ENCODE measurements around the gene ORAI2.
A peak's percentile ranks its signal among the peaks of the same experiment; 100 is the strongest.

ORAI2 gene

GRCh38 chr7:102433219-102434038, at the start of gene ORAI2:
Gene ORAI2 (plus strand): TSS chr7:102433575. CDS start chr7:102438957, 5,382 bp downstream.
- Histone ChIP-seq H3K4me1 (peaks cover 82% of the 10 kb centered on the region), H3K9me3 (no peaks in the 10 kb centered on the region), H4K20me1 (no peaks in the 10 kb centered on the region; the same call in 1 of the 2 replicates), H3K36me3 (peaks cover 32% of the 10 kb centered on the region), H3K4me2 (peak within 1 kb of the TSS; percentile 96), H3K27me3 (no peaks in the 10 kb centered on the region), H3K27ac (peak within 1 kb of the TSS; percentile 98), H3K4me3 (peak within 1 kb of the TSS; percentile 97), H3K9ac (peak within 1 kb of the TSS; percentile 95)
- no peak for TF ChIP-seq Cebpa-rat (IDR thresholded peaks at IDR 0.05)

DNA sequence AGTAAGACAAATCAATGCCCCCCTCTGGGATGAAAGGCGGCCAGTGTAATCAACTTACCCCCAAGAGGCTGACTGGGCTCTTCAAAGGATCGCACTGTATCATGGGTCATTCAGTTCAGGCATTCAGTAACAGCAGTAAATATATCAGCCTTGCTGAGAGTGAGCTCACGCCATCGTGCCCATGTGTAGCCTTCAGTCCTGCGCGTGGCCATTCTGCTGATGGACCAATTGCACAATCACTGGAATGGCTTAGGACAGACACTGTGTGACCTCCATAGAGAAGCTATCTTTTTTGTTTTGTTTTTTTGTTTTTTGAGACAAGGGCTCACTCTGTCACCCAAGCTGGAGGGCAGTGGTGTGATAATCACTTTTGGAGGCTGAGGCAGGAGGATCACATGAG, 46.3 kb upstream of the ORAI2 start:
- no peak for TF ChIP-seq Cebpa-rat (IDR thresholded peaks at IDR 0.05)
- Histone ChIP-seq H3K36me3 (peaks cover 70% of the 10 kb centered on the region), H3K4me2 (no peak overlapping the region)

DNA sequence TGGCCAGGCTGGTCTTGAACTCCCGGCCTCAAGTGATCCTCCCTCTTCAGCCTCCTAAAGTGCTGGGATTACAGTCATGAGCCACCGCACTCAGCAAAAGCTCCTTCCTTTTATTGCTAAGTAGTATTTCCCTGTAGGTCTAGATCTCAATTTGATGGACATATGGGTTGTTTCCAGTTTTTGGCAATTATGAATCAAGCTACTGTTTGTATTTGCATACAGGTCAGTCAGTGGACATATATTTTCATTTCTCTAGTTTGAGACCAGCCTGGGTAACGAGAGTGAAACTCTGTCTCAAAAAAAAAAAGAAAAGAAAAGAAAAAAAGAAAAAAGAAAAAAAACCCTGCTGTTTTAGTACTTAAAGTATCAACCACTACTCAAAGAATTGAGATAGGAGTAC, 43.6 kb upstream of the ORAI2 start:
- Histone ChIP-seq H3K4me2 (no peak overlapping the region), H4K20me1 (peaks cover 28% of the 10 kb centered on the region), H3K27ac (no peak overlapping the region), H3K4me3 (no peak overlapping the region), H3K9ac (no peak overlapping the region), H3K36me3 (peaks cover 76% of the 10 kb centered on the region), H3K27me3 (no peaks in the 10 kb centered on the region), H3K9me3 (no peaks in the 10 kb centered on the region), H3K4me1 (peaks cover 1% of the 10 kb centered on the region)
- TF ChIP-seq Cebpa-rat (IDR thresholded peaks at IDR 0.05), result no peak

More for the DNA sequence above, 46.3 kb upstream of the ORAI2 start:
- H3K9ac ChIP-seq, result no peak overlapping the region
- H3K4me3 ChIP-seq, result no peak overlapping the region
- no peak overlapping the region for H3K27ac ChIP-seq
- H3K9me3 ChIP-seq, result no peaks in the 10 kb centered on the region
- H3K4me1 ChIP-seq, result no peaks in the 10 kb centered on the region
- H3K27me3 ChIP-seq, result no peaks in the 10 kb centered on the region
- peaks cover 21% of the 10 kb centered on the region for H4K20me1 ChIP-seq

DNA sequence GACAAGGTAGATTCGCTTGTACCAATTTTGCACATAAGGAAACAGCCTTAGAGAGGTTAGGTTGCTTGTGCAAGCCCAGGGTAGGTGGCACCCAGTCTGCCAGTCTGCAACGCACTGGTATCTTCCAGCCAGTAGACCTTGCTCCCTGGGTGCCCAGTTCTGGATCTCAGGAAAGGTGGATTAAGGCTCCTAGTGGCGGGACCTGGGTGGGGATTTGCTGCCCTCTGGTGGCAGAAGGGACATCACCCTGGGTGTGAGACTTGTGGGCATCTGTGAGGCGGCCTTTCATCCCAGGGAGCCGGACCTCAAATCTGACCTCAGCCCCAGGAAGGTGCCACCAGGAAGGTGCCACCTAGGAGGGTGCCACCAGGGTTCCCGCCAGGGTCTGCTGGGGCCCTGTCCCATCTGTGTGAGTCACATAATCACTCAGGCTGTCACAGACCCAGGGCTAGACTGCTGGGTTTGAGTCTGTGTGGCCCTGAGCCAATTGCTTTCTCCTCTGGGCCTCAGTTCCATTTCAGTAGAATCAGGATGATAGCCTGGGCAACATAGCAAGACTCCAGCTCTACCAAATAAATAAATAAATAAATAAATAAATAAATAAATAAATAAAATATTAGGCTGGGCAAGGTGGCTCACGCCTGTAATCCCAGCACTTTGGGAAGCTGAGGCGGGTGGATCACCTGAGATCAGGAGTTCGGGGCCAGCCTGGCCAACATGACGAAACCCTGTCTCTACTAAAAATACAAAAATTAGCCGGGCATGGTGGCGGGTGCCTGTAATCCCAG, 42.5 kb upstream of the ORAI2 start:
- H3K4me1 ChIP-seq, result peaks cover 12% of the 10 kb centered on the region
- H3K27me3 ChIP-seq, result no peaks in the 10 kb centered on the region
- no peak overlapping the region for H3K4me3 ChIP-seq
- no peak for TF ChIP-seq Cebpa-rat (IDR thresholded peaks at IDR 0.05)
- H3K4me2 ChIP-seq, result no peak overlapping the region
- H3K9me3 ChIP-seq, result no peaks in the 10 kb centered on the region
- H4K20me1 ChIP-seq, result peaks cover 36% of the 10 kb centered on the region
- peaks cover 70% of the 10 kb centered on the region for H3K36me3 ChIP-seq
- no peak overlapping the region for H3K9ac ChIP-seq
- no peak overlapping the region for H3K27ac ChIP-seq

DNA sequence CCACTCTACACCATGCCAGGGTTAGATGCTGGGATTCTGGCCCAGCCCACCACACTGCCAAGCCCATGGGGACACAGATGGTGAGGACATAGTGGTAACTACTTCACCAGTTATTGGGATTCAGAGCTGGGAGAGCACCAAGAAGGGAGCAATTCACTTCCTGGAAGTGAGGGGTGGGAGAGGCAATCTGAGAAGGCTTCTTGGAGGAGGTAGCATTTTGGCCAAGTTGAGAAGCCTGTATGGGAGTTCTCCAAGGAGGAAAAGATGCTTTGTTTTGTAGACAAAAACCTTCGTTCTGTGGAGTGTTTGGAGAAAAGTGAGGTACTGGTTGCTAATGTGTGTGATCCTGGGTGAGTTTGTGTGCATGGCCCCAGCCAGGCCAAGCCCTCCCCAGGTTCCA, 41.0 kb upstream of the ORAI2 start:
- no peak overlapping the region for H3K27ac ChIP-seq
- no peak overlapping the region for H3K4me3 ChIP-seq
- no peak overlapping the region for H3K4me2 ChIP-seq
- H3K27me3 ChIP-seq, result no peaks in the 10 kb centered on the region
- H3K36me3 ChIP-seq, result peaks cover 56% of the 10 kb centered on the region
- TF ChIP-seq Cebpa-rat (IDR thresholded peaks at IDR 0.05), result no peak
- H3K4me1 ChIP-seq, result peaks cover 18% of the 10 kb centered on the region
- no peaks in the 10 kb centered on the region for H3K9me3 ChIP-seq
- H3K9ac ChIP-seq, result no peak overlapping the region
- H4K20me1 ChIP-seq, result peaks cover 46% of the 10 kb centered on the region

DNA sequence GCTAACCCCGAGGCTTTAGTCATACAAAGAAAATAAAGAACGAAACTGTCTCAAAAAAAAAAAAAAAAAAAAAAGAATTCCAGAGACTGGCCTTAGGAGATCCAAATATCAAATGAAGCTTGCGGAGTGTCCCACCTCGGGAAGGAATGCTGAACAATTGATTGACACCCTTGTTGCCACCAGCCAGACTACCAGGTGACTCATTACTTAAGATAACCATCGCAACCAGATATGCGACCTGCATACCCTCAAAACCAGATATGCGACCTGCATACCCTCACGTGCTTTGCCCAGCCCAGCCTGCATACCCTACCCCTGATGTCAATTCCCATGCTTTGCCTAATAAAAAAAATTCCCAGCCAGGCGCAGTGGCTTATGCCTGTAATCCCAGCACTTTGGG, 39.9 kb upstream of the ORAI2 start:
- peaks cover 50% of the 10 kb centered on the region for H3K36me3 ChIP-seq
- H3K4me3 ChIP-seq, result no peak overlapping the region
- peaks cover 48% of the 10 kb centered on the region for H4K20me1 ChIP-seq
- no peaks in the 10 kb centered on the region for H3K9me3 ChIP-seq
- H3K4me1 ChIP-seq, result peaks cover 24% of the 10 kb centered on the region
- H3K4me2 ChIP-seq, result no peak overlapping the region
- no peak overlapping the region for H3K9ac ChIP-seq
- H3K27me3 ChIP-seq, result no peaks in the 10 kb centered on the region
- H3K27ac ChIP-seq, result no peak overlapping the region
- TF ChIP-seq Cebpa-rat (IDR thresholded peaks at IDR 0.05), result no peak

DNA sequence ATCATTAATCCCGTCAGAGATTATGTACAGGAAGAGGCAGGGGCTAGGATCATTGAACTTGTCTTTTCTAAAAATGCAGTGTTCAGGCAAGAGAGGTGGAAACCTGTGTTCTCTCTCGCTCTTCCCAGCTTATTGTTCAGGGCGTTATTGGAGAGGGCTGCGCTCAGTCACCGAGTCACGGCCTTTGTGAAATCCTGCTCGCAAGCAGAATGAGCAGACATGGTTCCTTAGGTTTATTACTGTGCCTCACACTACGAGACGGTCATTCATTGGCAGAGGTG, 37.8 kb upstream of the ORAI2 start:
- no peak for TF ChIP-seq Cebpa-rat (IDR thresholded peaks at IDR 0.05)
- H3K27ac ChIP-seq, result peak overlapping the region; percentile 84; the same call in 1 of the 2 replicates
- peaks cover 41% of the 10 kb centered on the region for H4K20me1 ChIP-seq
- peaks cover 24% of the 10 kb centered on the region for H3K4me1 ChIP-seq
- H3K9ac ChIP-seq, result peak overlapping the region; percentile 95; the same call in 1 of the 2 replicates
- H3K4me3 ChIP-seq, result peak overlapping the region; percentile 94
- no peaks in the 10 kb centered on the region for H3K9me3 ChIP-seq
- H3K4me2 ChIP-seq, result peak overlapping the region; percentile 85
- H3K36me3 ChIP-seq, result peaks cover 61% of the 10 kb centered on the region
- H3K27me3 ChIP-seq, result no peaks in the 10 kb centered on the region

DNA sequence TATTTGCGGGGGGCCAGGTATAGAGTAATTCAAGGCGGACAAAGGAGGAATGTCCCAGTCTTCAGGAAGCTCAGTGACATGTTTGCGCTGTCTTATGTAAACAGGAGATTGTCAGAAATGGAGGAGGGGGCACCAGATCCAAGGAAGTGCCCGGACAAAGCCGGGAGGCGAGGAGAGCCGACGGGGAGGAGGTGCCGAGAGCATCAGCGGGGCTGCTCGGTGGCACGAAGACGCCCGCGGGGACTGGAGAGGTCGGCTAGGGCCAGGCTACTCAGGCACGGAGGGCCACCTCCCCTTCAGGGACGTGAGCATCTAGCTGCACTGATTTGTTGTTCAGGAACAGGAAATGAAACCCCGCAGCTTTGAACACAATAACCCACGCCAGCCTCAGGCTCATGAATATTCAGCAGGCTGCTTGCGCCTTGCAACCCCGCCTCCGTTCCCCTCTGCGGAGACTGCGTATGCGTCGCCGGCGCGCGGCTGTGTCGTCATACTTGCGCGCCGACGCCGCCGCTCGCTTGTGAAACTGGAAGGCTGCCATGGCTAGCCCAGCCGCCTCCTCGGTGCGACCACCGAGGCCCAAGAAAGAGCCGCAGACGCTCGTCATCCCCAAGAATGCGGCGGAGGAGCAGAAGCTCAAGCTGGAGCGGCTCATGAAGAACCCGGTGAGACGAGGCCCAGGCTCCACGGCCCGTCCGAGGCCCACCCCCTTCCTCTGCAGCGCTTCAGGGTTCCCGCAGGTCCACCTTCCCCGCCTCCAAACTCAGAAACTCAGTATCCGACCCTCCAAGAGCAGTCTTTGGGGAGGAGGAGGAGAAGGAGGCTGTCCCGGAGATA, 37.3 kb upstream of the ORAI2 start, which contains the start of gene PRKRIP1:
Gene PRKRIP1 (plus strand): TSS at position 491 of the 837 bp plus-strand sequence. CDS start 49 bp downstream, at position 540.
- peak within 1 kb of the TSS; percentile 84 for H3K27ac ChIP-seq
- no peaks in the 10 kb centered on the region for H3K27me3 ChIP-seq
- H3K9me3 ChIP-seq, result no peaks in the 10 kb centered on the region
- peak within 1 kb of the TSS; percentile 98 for H3K4me2 ChIP-seq
- peak within 1 kb of the TSS; percentile 94 for H3K4me3 ChIP-seq
- peaks cover 36% of the 10 kb centered on the region for H4K20me1 ChIP-seq
- peak within 1 kb of the TSS; percentile 95 for H3K9ac ChIP-seq
- peaks cover 66% of the 10 kb centered on the region for H3K36me3 ChIP-seq
- peaks cover 24% of the 10 kb centered on the region for H3K4me1 ChIP-seq
- TF ChIP-seq Cebpa-rat (IDR thresholded peaks at IDR 0.05), result no peak

DNA sequence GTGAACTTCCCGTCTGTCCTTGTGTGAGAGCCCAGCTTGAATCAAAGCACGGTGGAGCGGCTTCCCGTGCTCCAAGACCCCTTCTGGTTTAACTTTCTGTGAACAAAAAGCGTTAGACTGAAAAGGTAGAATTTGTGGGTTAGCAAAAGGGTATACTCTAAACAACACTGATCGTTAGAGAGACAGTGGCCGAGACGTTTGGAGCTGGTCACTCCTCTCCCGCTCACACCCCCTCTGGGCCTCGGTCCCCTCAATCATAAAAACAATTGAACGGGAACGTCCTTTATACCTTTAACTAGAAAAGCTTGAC, 36.7 kb upstream of the ORAI2 start:
- Histone ChIP-seq H3K9ac (peak overlapping the region; percentile 95), H3K27me3 (no peaks in the 10 kb centered on the region), H3K4me3 (peak overlapping the region; percentile 94), H3K36me3 (peaks cover 68% of the 10 kb centered on the region), H4K20me1 (peaks cover 30% of the 10 kb centered on the region), H3K9me3 (no peaks in the 10 kb centered on the region), H3K4me2 (peak overlapping the region; percentile 98), H3K27ac (peak overlapping the region; percentile 84), H3K4me1 (peaks cover 24% of the 10 kb centered on the region)
- no peak for TF ChIP-seq Cebpa-rat (IDR thresholded peaks at IDR 0.05)
